Measurements from ENCODE around the gene PTPRE. TPM values are rescaled to one million over a fixed set of nuclear protein-coding genes. Genes with fewer than 3 reads are reported as not detected.

The PTPRE gene
- total and polyA plus RNA-seq, 2 of the 4 experiments (the other 2 are of a cell fraction): 0.34 to 0.54 TPM

DNA sequence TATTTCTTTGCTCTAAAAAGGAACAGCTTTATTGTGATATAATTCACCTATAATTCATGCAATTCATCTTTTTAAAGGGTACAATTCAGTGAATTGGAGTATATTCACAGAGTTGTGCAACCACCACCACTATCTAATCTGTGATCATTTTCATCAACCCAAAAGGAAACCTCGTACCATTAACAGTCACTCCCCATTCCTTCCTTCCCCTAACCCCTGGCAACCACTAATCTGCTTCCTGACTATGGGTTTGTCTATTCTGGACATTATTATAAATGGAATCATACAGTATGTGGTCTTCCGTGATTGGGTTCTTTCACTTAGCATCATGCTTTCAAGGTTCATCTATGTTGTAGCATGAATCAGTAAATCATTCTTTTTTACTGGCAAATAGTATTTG is 167.0 kb downstream of the PTPRE start:
- no TSS peak for BruUV-seq (replicated peaks)
- Histone ChIP-seq H2BK5ac (ENCODE audit: low read depth, low read length, poor library complexity, severe bottlenecking) (no peak overlapping the region), H4K20me1 (ENCODE audit: insufficient read depth, low read length) (no peaks in the 10 kb centered on the region), H3K4me1 (ENCODE audit: control insufficient read depth, insufficient read depth, low read length) (no peaks in the 10 kb centered on the region), H3K56ac (ENCODE audit: extremely low read depth, insufficient read depth, low read length) (no peak overlapping the region), H3K27ac (ENCODE audit: insufficient read depth, low read length) (no peak overlapping the region), H4K5ac (ENCODE audit: low read depth, low read length) (no peak overlapping the region), H3K79me1 (ENCODE audit: low read depth in 1 of 2, low read length in 2 of 2) (no peaks in the 10 kb centered on the region), H2BK120ac (ENCODE audit: low read depth, low read length) (no peak overlapping the region), H3K9ac (ENCODE audit: low read depth, low read length) (no peak overlapping the region), H3K4me2 (ENCODE audit: low read depth, low read length) (no peak overlapping the region), H3K27me3 (ENCODE audit: control insufficient read depth, insufficient read depth, low read length) (no peaks in the 10 kb centered on the region; the same call in 1 of the 2 replicates), H2BK15ac (ENCODE audit: low read depth, low read length) (no peak overlapping the region), H3K23ac (ENCODE audit: low read depth, low read length) (no peak overlapping the region), H3K18ac (ENCODE audit: low read depth, low read length) (no peak overlapping the region), H2AK9ac (replicated peaks; ENCODE audit: low read depth, low read length, poor library complexity) (no peak overlapping the region), H3K9me1 (ENCODE audit: insufficient read depth, low read length) (no peaks in the 10 kb centered on the region), H3K4ac (ENCODE audit: low read depth, low read length) (no peak overlapping the region), H2AFZ (replicated peaks; ENCODE audit: low read length, poor library complexity) (no peak overlapping the region), H4K8ac (ENCODE audit: low read depth in 2 of 2, low read length in 2 of 2) (no peak overlapping the region), H4K91ac (ENCODE audit: insufficient read depth, low read depth, low read length) (no peak overlapping the region), H3K4me3 (ENCODE audit: insufficient read depth, low read depth, low read length) (no peak overlapping the region), H3K14ac (replicated peaks; ENCODE audit: low read depth, low read length) (no peak overlapping the region), H3K9me3 (ENCODE audit: control insufficient read depth, insufficient read depth, low read length) (no peaks in the 10 kb centered on the region), H3K36me3 (ENCODE audit: control insufficient read depth, insufficient read depth, low read length) (no peaks in the 10 kb centered on the region), H2AK5ac (ENCODE audit: low read depth, low read length) (no peak overlapping the region), H2BK20ac (ENCODE audit: low read depth, low read length) (no peak overlapping the region)
- TF ChIP-seq RFX5 (IDR thresholded peaks at IDR 0.05; ENCODE audit: low read depth, low read length): no peak
- TF ChIP-seq, protein P1, sequence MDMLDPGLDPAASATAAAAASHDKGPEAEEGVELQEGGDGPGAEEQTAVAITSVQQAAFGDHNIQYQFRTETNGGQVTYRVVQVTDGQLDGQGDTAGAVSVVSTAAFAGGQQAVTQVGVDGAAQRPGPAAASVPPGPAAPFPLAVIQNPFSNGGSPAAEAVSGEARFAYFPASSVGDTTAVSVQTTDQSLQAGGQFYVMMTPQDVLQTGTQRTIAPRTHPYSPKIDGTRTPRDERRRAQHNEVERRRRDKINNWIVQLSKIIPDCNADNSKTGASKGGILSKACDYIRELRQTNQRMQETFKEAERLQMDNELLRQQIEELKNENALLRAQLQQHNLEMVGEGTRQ (IDR thresholded peaks at IDR 0.05; ENCODE audit: low read depth, low read length): no peak
- no peak for TF ChIP-seq FOS (IDR thresholded peaks at IDR 0.05; ENCODE audit: low read depth, low read length)
- no peak for TF ChIP-seq MAZ (IDR thresholded peaks at IDR 0.05; ENCODE audit: borderline replicate concordance, low read depth, low read length)
- TF ChIP-seq, protein P2, sequence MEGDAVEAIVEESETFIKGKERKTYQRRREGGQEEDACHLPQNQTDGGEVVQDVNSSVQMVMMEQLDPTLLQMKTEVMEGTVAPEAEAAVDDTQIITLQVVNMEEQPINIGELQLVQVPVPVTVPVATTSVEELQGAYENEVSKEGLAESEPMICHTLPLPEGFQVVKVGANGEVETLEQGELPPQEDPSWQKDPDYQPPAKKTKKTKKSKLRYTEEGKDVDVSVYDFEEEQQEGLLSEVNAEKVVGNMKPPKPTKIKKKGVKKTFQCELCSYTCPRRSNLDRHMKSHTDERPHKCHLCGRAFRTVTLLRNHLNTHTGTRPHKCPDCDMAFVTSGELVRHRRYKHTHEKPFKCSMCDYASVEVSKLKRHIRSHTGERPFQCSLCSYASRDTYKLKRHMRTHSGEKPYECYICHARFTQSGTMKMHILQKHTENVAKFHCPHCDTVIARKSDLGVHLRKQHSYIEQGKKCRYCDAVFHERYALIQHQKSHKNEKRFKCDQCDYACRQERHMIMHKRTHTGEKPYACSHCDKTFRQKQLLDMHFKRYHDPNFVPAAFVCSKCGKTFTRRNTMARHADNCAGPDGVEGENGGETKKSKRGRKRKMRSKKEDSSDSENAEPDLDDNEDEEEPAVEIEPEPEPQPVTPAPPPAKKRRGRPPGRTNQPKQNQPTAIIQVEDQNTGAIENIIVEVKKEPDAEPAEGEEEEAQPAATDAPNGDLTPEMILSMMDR (conservative IDR thresholded peaks at IDR 0.05; ENCODE audit: low read depth, low read length): no peak
- TF ChIP-seq BHLHE40 (IDR thresholded peaks at IDR 0.05; ENCODE audit: low read depth, low read length): no peak
- TF ChIP-seq RAD21 (IDR thresholded peaks at IDR 0.05; ENCODE audit: low read length): no peak
- no peak for TF ChIP-seq CEBPB (IDR thresholded peaks at IDR 0.05; ENCODE audit: low read depth, low read length)
- TF ChIP-seq SMC3 (IDR thresholded peaks at IDR 0.05; ENCODE audit: low read depth, low read length): no peak
- TF ChIP-seq, protein P3, sequence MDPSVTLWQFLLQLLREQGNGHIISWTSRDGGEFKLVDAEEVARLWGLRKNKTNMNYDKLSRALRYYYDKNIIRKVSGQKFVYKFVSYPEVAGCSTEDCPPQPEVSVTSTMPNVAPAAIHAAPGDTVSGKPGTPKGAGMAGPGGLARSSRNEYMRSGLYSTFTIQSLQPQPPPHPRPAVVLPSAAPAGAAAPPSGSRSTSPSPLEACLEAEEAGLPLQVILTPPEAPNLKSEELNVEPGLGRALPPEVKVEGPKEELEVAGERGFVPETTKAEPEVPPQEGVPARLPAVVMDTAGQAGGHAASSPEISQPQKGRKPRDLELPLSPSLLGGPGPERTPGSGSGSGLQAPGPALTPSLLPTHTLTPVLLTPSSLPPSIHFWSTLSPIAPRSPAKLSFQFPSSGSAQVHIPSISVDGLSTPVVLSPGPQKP (IDR thresholded peaks at IDR 0.05; ENCODE audit: borderline replicate concordance, low read depth, low read length): no peak
- no peak for TF ChIP-seq POLR2A (IDR thresholded peaks at IDR 0.05; ENCODE audit: low read depth, low read length)
- TF ChIP-seq CHD1 (IDR thresholded peaks at IDR 0.05; ENCODE audit: low read depth, low read length): no peak
- no peak for TF ChIP-seq MXI1 (IDR thresholded peaks at IDR 0.05; ENCODE audit: borderline replicate concordance, low read depth, low read length)
- no peak for TF ChIP-seq MAFK (IDR thresholded peaks at IDR 0.05; ENCODE audit: low read depth, low read length)
- TF ChIP-seq NFE2L2 (IDR thresholded peaks at IDR 0.05; ENCODE audit: low read depth, low read length): no peak
- no peak for TF ChIP-seq RCOR1 (IDR thresholded peaks at IDR 0.05; ENCODE audit: insufficient replicate concordance, low read length)
- intact Hi-C loops (cut with micrococcal nuclease): no loop called here
- no peak for DNase-seq
- no peak for ATAC-seq (ENCODE audit: low read depth)
- CTCF ChIA-PET: no interaction called here
- no CpG with 5 or more reads among the region's 2 CpGs for WGBS, 2 experiments (ENCODE audit: extremely low coverage in 2 of 2, insufficient read length in 1 of 2)
- POLR2A ChIA-PET (ENCODE audit: unreplicated experiment): no interaction called here
- in situ Hi-C loops (cut with MboI; ENCODE audit: low sequenced_read_pairs): loop anchor here (5.0 kb wide), 1 partner anchor 78 kb away; no protein-coding TSS in a partner anchor
- dilution Hi-C loops (cut with HindIII; ENCODE audit: low sequenced_read_pairs, unreplicated experiment): no loop called here
